Esophagus muscularis mucosa (tissue), 4 donors: ENCODE measurements around the gene HYAL1.

Experiments
- CTCF ChIP-seq, 3 experiments: fragments of 200-600 bp in 2 of 3; fragments of 450-650 bp in 1 of 3; sonication (generic) in 2 of 3; IDR thresholded peaks; one replicate each; pipeline ENCODE4 v1.5.1; 2017 to 2019; ENCODE audit warnings: antibody characterized with exemption in 3 of 3, mild to moderate bottlenecking in 2 of 3, moderate library complexity in 1 of 3
- EP300 ChIP-seq: sonication (generic); formaldehyde crosslinking; IDR thresholded peaks from one replicate; pipeline ENCODE4 v1.6.1; 2017; ENCODE audit warnings: antibody characterized with exemption
- POLR2A ChIP-seq: fragments of 450-650 bp; IDR thresholded peaks from one replicate; pipeline ENCODE4 v1.6.1; 2017; ENCODE audit warnings: antibody characterized with exemption, moderate library complexity, mild to moderate bottlenecking, low read depth
- POLR2AphosphoS5 ChIP-seq, 2 donors: sonication (generic); formaldehyde crosslinking; IDR thresholded peaks; one replicate each; pipeline ENCODE4 v1.6.1; 2017; ENCODE audit warnings: antibody characterized with exemption in 2 of 2

DNA sequence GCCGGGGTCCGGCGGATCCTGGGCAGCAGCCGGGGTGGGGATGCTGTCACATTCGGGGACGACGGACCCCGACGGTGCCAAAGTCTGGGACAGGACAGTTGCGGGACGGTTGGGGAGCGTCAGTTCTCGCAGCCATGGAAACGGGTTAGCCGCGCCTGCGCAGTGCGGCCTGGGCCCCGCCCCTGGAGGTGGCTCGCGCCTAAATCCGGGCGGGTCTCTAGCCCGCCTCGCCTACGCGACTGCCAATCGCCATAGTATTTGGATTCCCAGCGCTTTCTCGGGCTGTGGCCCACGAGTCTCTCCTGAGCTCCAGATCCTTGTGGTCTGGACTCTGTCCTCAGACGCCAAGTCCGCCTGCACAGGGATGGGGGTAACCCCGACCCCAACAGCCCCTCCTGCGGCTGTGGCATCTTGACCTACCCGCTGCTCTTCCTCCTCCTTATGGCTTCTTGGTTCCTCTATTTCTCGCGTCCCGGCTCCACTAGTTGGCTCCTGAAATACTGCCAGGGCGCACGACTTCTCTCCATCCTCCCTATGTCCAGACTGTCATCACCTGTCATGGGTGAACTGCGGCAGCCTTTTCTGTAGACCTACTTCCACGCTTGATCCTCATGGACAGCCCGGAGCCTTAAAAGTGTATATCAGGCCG lies 42.3 kb upstream of the HYAL1 start, which contains the start of gene ZMYND10:
- no peak for TF ChIP-seq CTCF (IDR thresholded peaks at IDR 0.05)
- no peak for TF ChIP-seq POLR2A
- no peak for TF ChIP-seq EP300
- peak in 1 of 2 donors; percentile 12 for TF ChIP-seq POLR2AphosphoS5 (IDR thresholded peaks at IDR 0.05)
